ENCODE measurements around the gene EXOC3. TPM values are rescaled to one million over a fixed set of nuclear protein-coding genes. Genes with fewer than 3 reads are reported as not detected.

EXOC3 gene
- total and polyA plus RNA-seq, 2 of the 8 experiments (the other 6 are each of a cell fraction or from before 2014, with no cell fraction given), result 14.4 to 30.0 TPM

DNA sequence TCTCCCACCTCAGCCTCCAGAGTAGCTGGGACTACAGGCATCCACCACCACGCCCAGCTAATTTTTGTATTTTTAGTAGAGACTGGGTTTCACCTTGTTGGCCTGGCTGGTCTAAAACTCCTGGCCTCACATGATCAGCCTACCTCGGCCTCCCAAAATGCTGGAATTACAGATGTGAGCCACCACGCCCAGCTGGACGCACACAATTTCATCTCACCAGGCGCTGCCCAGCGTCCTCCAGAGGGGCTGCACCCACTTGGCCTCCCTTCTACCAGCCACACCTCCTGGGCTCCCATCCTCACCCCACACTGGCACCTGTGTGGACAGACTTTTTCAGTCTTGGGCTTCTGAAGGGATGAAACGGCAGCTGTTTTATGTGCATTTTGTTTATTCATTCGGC lies 3.8 kb upstream of the EXOC3 start:
- Histone ChIP-seq H3K4me3 (ENCODE audit: extremely low read depth in 1 of 4, insufficient read depth in 2 of 4, low read depth in 3 of 4, low read length in 4 of 4) (no peak overlapping the region), H3K27me3 (replicated peaks in 1 of 4; ENCODE audit: control insufficient read depth in 3 of 4, extremely low read depth in 1 of 4, insufficient read depth in 3 of 4, low read length in 3 of 4) (peaks cover 0 to 3% (median 0%) of the 10 kb centered on the region in 4 experiments; a peak in 2 of 7 replicates), H3K27ac (ENCODE audit: low read depth, low read length) (no peak overlapping the region), H4K8ac (ENCODE audit: extremely low read depth, insufficient read depth, low read length) (no peak overlapping the region; the same call in 1 of the 2 replicates), H3K9me3 (ENCODE audit: insufficient read depth in 2 of 2, low read depth in 1 of 2, low read length in 1 of 2) (no peaks in the 10 kb centered on the region), H3K79me2 (ENCODE audit: control insufficient read depth in 1 of 2, insufficient read depth in 2 of 2, low read length in 2 of 2) (peaks cover 0 to 8% of the 10 kb centered on the region in 2 experiments; a peak in 1 of 4 replicates), H3K56ac (replicated peaks; ENCODE audit: insufficient read length, low read depth, low read length) (no peak overlapping the region), H3K23me2 (ENCODE audit: low read depth, low read length) (peaks cover 13% of the 10 kb centered on the region; the same call in 1 of the 2 replicates), H4K91ac (replicated peaks; ENCODE audit: insufficient read length, low read length) (no peak overlapping the region), H3K23ac (ENCODE audit: insufficient read length) (no peak overlapping the region), H3K79me1 (ENCODE audit: low read depth, low read length) (peaks cover 8% of the 10 kb centered on the region; the same call in 1 of the 2 replicates), H3K14ac (ENCODE audit: insufficient read length) (no peak overlapping the region), H2BK120ac (replicated peaks; ENCODE audit: low read depth, low read length) (no peak overlapping the region), H3K36me3 (ENCODE audit: control insufficient read depth in 2 of 4, insufficient read depth in 4 of 4, low read length in 3 of 4) (no peaks in the 10 kb centered on the region), H2BK15ac (ENCODE audit: low read length) (no peak overlapping the region), H3K4me2 (ENCODE audit: insufficient read depth in 1 of 2, low read depth in 2 of 2, low read length in 2 of 2) (no peak overlapping the region), H3K4me1 (replicated peaks in 1 of 4; ENCODE audit: control insufficient read depth in 3 of 4, insufficient read depth in 4 of 4, low read length in 3 of 4) (peaks cover 0 to 12% (median 8%) of the 10 kb centered on the region in 4 experiments; a peak in 5 of 7 replicates), H3K4ac (replicated peaks; ENCODE audit: insufficient read length, low read depth, low read length) (no peak overlapping the region), H4K20me1 (replicated peaks in 1 of 2; ENCODE audit: control insufficient read depth in 1 of 2, insufficient read depth in 2 of 2, low read length in 2 of 2) (peaks cover 0 to 5% of the 10 kb centered on the region in 2 experiments), H3K18ac (ENCODE audit: extremely low read depth, low read length) (no peak overlapping the region), H2AK5ac (ENCODE audit: low read depth, low read length) (no peak overlapping the region), H2BK20ac (ENCODE audit: low read length) (no peak overlapping the region), H3K9ac (replicated peaks in 1 of 4; ENCODE audit: extremely low read depth in 1 of 4, low read depth in 3 of 4, low read length in 3 of 4) (no peak overlapping the region), H4K5ac (ENCODE audit: insufficient read length, low read depth, low read length) (no peak overlapping the region), H2AFZ (ENCODE audit: low read length) (no peak overlapping the region), H2BK12ac (ENCODE audit: low read depth, low read length) (no peak overlapping the region), H2BK5ac (ENCODE audit: low read depth, low read length) (no peak overlapping the region)
- TF ChIP-seq SP2 (IDR thresholded peaks at IDR 0.05; ENCODE audit: low read length), result no peak
- TF ChIP-seq, protein P1, sequence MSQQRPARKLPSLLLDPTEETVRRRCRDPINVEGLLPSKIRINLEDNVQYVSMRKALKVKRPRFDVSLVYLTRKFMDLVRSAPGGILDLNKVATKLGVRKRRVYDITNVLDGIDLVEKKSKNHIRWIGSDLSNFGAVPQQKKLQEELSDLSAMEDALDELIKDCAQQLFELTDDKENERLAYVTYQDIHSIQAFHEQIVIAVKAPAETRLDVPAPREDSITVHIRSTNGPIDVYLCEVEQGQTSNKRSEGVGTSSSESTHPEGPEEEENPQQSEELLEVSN (IDR thresholded peaks at IDR 0.05), result no peak
- TF ChIP-seq, protein P2, sequence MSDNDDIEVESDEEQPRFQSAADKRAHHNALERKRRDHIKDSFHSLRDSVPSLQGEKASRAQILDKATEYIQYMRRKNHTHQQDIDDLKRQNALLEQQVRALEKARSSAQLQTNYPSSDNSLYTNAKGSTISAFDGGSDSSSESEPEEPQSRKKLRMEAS (IDR thresholded peaks at IDR 0.05), result no peak
- TF ChIP-seq ASH2L (IDR thresholded peaks at IDR 0.05; ENCODE audit: low read length), result no peak
- TF ChIP-seq RNF2 (IDR thresholded peaks at IDR 0.05; ENCODE audit: borderline replicate concordance, low read depth, low read length, missing control alignments, poor library complexity, severe bottlenecking), result no peak
- DNase-seq (ENCODE audit: low read depth in 1 of 2, low spot score in 2 of 2), result no peak
- ChIA-PET POLR2A (ENCODE audit: partially characterized antibody) (interaction anchor here (0.5 to 0.6 kb wide), 2 partner anchors 13 to 42 kb away, joined by 3 read pairs; no protein-coding TSS in a partner anchor), CTCF (ENCODE audit: partially characterized antibody) (interaction anchor here (0.8 to 1.9 kb wide), 7 partner anchors 8 to 122 kb away, joined by 3 to 7 read pairs (median 4); no protein-coding TSS in a partner anchor)
- FAIRE-seq, result no peak
- 87% methylated on average over 8 of the region's 8 CpGs; no CpG with 5 or more reads in 1 of the 2 experiments for WGBS, 2 experiments (ENCODE audit: extremely low coverage in 1 of 2, insufficient coverage in 1 of 2, insufficient read length in 1 of 2, insufficient replicate concordance in 2 of 2, low coverage in 1 of 2, low lambda C conversion rate in 2 of 2, missing lambda C conversion rate in 1 of 2)
